ENCODE data around the gene MED13L. TPM values are rescaled to one million over a fixed set of nuclear protein-coding genes. Genes with fewer than 3 reads are reported as not detected.

Gene MED13L
- total RNA-seq, 1 experiment from 2014 or later = 94.1 TPM

DNA sequence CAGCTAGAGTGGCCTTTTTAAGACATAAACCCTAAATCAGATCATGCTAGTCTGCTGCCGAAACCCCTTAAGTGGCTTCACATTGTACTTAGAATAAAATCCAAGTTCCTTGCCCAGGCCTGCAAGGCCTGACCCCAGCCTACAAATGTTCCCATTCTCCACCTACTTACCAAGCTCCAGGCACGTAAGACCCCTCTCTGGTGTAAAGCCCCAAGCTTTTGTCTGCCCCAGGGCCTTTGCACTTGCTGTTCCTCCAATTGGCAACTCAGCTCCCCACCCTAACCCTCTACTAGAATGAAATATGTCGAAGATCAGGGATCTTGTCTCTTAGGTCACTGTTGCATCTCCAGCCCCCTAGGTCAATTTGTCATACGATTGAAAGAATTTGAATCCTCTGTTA is 27.1 kb upstream of the MED13L start:
- ChIA-PET POLR2A (ENCODE audit: low non-redundant PET) (no interaction called here), CTCF (no interaction called here)
- no TSS peak for BruUV-seq (replicated peaks)
- no peak overlapping the region for H3K27ac ChIP-seq (ENCODE audit: low read depth, low read length, poor library complexity, severe bottlenecking)
- intact Hi-C loops (cut with micrococcal nuclease; ENCODE audit: unreplicated experiment) = no loop called here
- H3K4me1 ChIP-seq (ENCODE audit: insufficient read depth, low read length, poor library complexity, severe bottlenecking) = no peaks in the 10 kb centered on the region
- TF ChIP-seq EZH2 (IDR thresholded peaks at IDR 0.05; ENCODE audit: borderline replicate concordance, low read depth, low read length, poor library complexity, severe bottlenecking) (no peak), CTCF (conservative IDR thresholded peaks at IDR 0.05; ENCODE audit: low read depth, low read length) (no peak)
- no peak overlapping the region for H3K4me3 ChIP-seq (ENCODE audit: low read depth, low read length, poor library complexity, severe bottlenecking)
- no peaks in the 10 kb centered on the region for H3K36me3 ChIP-seq (ENCODE audit: insufficient read depth, low read length, poor library complexity, severe bottlenecking)
- no peaks in the 10 kb centered on the region for H3K27me3 ChIP-seq (replicated peaks; ENCODE audit: insufficient read depth, low read depth, low read length, poor library complexity)
- H3K9me3 ChIP-seq (ENCODE audit: low read depth, low read length, poor library complexity, severe bottlenecking) = peaks cover 4% of the 10 kb centered on the region
- DNase-seq (ENCODE audit: low spot score) = no peak

GRCh38 chr12:116303929-116304328 is 26.4 kb upstream of the MED13L start:
- Histone ChIP-seq H3K4me3 (ENCODE audit: low read depth, low read length, poor library complexity, severe bottlenecking) (no peak overlapping the region), H3K27ac (ENCODE audit: low read depth, low read length, poor library complexity, severe bottlenecking) (no peak overlapping the region), H3K9me3 (ENCODE audit: low read depth, low read length, poor library complexity, severe bottlenecking) (no peaks in the 10 kb centered on the region), H3K4me1 (ENCODE audit: insufficient read depth, low read length, poor library complexity, severe bottlenecking) (no peaks in the 10 kb centered on the region), H3K36me3 (ENCODE audit: insufficient read depth, low read length, poor library complexity, severe bottlenecking) (no peaks in the 10 kb centered on the region), H3K27me3 (replicated peaks; ENCODE audit: insufficient read depth, low read depth, low read length, poor library complexity) (no peaks in the 10 kb centered on the region)
- ChIA-PET POLR2A (ENCODE audit: low non-redundant PET) (no interaction called here), CTCF (no interaction called here)
- no TSS peak for BruUV-seq (replicated peaks)
- TF ChIP-seq EZH2 (IDR thresholded peaks at IDR 0.05; ENCODE audit: borderline replicate concordance, low read depth, low read length, poor library complexity, severe bottlenecking) (no peak), CTCF (conservative IDR thresholded peaks at IDR 0.05; ENCODE audit: low read depth, low read length) (no peak)
- intact Hi-C loops (cut with micrococcal nuclease; ENCODE audit: unreplicated experiment) = no loop called here
- no peak for DNase-seq (ENCODE audit: low spot score)

- ChIA-PET CTCF (no interaction called here), POLR2A (ENCODE audit: low non-redundant PET) (no interaction called here)
- no peak for TF ChIP-seq CTCF (conservative IDR thresholded peaks at IDR 0.05; ENCODE audit: low read depth, low read length)
- no peak for TF ChIP-seq EZH2 (IDR thresholded peaks at IDR 0.05; ENCODE audit: borderline replicate concordance, low read depth, low read length, poor library complexity, severe bottlenecking)
These were observed 25.6 kb upstream of the MED13L start for GRCh38 chr12:116303066-116303465.

More at GRCh38 chr12:116303066-116303465, 25.6 kb upstream of the MED13L start:
- Histone ChIP-seq H3K4me1 (ENCODE audit: insufficient read depth, low read length, poor library complexity, severe bottlenecking) (no peaks in the 10 kb centered on the region), H3K4me3 (ENCODE audit: low read depth, low read length, poor library complexity, severe bottlenecking) (no peak overlapping the region), H3K27ac (ENCODE audit: low read depth, low read length, poor library complexity, severe bottlenecking) (no peak overlapping the region), H3K36me3 (ENCODE audit: insufficient read depth, low read length, poor library complexity, severe bottlenecking) (no peaks in the 10 kb centered on the region), H3K9me3 (ENCODE audit: low read depth, low read length, poor library complexity, severe bottlenecking) (no peaks in the 10 kb centered on the region), H3K27me3 (replicated peaks; ENCODE audit: insufficient read depth, low read depth, low read length, poor library complexity) (no peaks in the 10 kb centered on the region)
- no peak for DNase-seq (ENCODE audit: low spot score)
- BruUV-seq (replicated peaks) = no TSS peak
- intact Hi-C loops (cut with micrococcal nuclease; ENCODE audit: unreplicated experiment) = no loop called here

Measured in A673 (cell line).